WTC11 (cell line): ENCODE results near the gene SORD.
"Not testable (repeated sequence)": the region's sequence is repeated elsewhere in the genome, so short reads cannot be mapped to it uniquely, and the experiment has no call there.

ENCODE experiments used
- CTCF ChIP-seq: fragments of 200-600 bp; IDR thresholded peaks from 2 replicates; pipeline ENCODE4 v1.8.0; 2022; ENCODE audit warnings: antibody characterized with exemption
- IRF1 ChIP-seq: sonication (generic); formaldehyde crosslinking; IDR thresholded peaks from 2 replicates; pipeline ENCODE4 v1.8.0; 2023; ENCODE audit warnings: missing genetic modification reagents
- KAT7 ChIP-seq: sonication (generic); formaldehyde crosslinking; IDR thresholded peaks from 2 replicates; pipeline ENCODE4 v1.8.1; 2023; ENCODE audit warnings: missing genetic modification reagents, mild to moderate bottlenecking, borderline replicate concordance
- TEAD4 ChIP-seq: sonication (generic); formaldehyde crosslinking; IDR thresholded peaks from 2 replicates; pipeline ENCODE4 v1.8.0; 2022; ENCODE audit warnings: mild to moderate bottlenecking, missing genetic modification reagents

- not testable (repeated sequence) for TF ChIP-seq KAT7; IRF1 (CRISPR knock-in tag); CTCF; TEAD4 (CRISPR knock-in tag)
Observed at GRCh38 chr15:45004590-45005175, 18.3 kb upstream of the SORD start.
